Pons (tissue), 1 donor: Measurements from ENCODE around the gene MAN2A2.
"Not testable (repeated sequence)": the region's sequence is repeated elsewhere in the genome, so short reads cannot be mapped to it uniquely, and the experiment has no call there.

Experiments
- DNase-seq: peaks from one replicate; pipeline ENCODE4 v3.0.0-alpha.2; 2016; ENCODE audit warnings: low spot score

MAN2A2 gene

GRCh38 chr15:90871139-90871715, 31.9 kb upstream of the MAN2A2 start:
- DNase-seq, result no peak

GRCh38 chr15:90871716-90872485, 31.2 kb upstream of the MAN2A2 start:
- DNase-seq, result no peak

- DNase-seq, result no peak
These were observed 30.5 kb upstream of the MAN2A2 start for GRCh38 chr15:90872486-90873184.

- no peak for DNase-seq
These were observed 29.6 kb upstream of the MAN2A2 start for GRCh38 chr15:90873488-90873997.

DNA sequence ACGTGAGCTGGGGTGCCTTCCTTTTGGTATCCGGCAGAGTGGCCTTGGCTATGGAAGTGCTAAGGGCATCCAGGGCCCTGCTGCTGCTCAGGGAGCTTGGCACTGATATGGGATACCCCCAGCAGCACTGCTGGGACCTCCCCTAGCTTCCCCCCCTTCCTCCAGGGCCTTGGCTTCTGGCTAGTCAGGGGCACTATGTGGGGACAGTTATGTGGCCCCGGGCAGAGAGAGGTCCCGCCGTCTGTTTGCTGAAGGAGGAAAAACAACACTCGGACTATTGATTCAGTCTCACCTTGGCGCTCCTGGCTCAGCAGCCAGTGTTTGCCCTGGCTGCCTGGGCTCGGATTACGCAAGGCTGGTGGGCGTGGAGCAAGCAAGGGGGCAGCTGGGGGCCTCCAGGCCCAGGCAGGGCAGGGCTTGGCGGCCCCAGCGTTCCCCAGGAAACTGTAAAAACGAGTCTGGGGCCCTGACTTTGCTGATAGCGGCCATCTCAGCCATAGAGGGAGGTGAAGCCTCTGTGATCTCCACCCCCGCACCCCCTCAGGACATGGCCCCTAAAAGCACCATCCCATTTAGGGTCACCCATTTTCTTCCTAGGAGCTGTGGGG, 29.0 kb upstream of the MAN2A2 start:
- DNase-seq, result no peak

DNA sequence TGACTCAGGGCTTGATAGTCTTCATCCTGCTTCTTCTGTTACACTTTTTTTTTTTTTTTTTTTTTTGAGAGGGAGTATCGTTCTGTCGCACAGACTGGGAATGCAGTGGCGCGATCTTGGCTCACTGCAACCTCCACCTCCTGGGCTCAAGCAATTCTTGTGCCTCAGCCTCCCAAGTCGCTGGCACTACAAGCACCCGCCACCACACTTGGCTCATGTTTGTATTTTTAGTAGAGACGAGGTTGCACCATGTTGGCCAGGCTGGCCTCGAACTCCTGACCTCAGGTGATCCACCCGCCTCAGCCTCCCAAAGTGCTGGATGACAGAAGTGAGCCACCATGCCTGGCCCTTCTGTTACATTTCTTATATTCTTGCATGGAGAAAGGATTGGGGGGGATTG, 28.1 kb upstream of the MAN2A2 start:
- not testable (repeated sequence) for DNase-seq

DNA sequence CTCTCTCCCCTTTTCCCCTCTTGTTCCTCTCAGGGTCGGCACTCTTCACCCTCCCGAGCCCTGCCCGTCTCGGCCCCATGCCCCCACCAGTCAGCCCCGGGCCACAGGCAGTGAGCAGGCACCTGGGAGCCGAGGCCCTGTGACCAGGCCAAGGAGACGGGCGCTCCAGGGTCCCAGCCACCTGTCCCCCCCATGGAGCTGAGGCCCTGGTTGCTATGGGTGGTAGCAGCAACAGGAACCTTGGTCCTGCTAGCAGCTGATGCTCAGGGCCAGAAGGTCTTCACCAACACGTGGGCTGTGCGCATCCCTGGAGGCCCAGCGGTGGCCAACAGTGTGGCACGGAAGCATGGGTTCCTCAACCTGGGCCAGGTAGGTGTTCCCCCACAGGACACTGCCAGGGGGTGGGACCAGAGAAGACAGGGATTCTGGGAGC, 27.5 kb upstream of the MAN2A2 start:
- no peak for DNase-seq

DNA sequence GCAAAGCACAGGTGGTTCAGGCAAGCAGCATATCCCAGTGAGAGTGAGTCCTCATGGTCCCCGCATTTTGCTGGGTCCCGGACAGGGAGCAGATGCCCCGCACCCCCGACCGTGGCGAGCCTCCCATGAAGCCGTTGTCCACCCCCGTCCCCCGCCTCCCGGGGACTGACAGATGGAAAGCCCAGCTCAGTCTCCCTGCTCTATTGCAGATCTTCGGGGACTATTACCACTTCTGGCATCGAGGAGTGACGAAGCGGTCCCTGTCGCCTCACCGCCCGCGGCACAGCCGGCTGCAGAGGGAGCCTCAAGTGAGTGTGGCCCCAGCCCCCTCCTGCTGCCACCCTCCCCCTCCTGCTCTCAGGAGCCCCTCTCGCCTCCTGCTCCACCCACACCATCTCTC, 27.1 kb upstream of the MAN2A2 start:
- DNase-seq, result no peak

DNA sequence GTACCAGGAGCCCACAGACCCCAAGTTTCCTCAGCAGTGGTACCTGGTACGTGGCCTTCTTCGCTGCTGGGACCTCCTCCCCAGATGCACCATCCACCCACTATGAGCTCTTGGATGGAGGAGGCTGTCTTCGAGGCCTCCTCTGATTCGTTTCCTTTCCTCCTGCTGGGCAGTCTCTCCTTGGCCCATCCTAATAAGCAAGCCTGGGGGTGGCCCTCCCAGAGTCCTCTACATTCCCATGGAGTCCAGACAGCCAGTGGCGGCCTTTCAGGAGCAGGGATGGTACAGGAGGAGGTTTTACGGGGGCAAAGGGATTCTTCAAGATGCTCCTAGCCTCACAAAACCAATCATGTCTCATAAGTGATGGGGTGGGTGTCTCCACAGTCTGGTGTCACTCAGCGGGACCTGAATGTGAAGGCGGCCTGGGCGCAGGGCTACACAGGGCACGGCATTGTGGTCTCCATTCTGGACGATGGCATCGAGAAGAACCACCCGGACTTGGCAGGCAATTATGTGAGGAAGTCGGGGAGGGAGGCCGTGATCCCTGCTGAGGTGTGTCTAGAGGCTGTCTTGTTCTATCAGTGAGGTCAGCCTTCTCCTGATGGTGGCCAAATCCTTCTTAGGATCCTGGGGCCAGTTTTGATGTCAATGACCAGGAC, 26.5 kb upstream of the MAN2A2 start:
- no peak for DNase-seq

DNA sequence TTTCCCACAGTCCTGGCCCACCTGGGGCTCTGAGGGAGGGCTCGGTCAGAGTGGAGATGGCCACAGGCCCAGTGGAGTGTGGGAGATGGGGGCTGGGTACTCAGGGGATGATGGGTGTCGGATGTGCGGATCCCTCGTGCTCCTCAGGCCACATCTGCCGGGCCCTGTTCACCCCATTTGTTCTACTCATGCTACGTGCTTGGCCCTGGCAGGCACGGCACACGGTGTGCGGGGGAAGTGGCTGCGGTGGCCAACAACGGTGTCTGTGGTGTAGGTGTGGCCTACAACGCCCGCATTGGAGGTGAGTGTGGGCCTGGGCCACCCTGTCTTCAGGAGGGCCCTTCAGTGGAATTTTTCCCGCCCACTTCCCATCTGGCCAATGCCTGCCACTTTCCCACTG, 25.8 kb upstream of the MAN2A2 start:
- DNase-seq, result no peak

DNA sequence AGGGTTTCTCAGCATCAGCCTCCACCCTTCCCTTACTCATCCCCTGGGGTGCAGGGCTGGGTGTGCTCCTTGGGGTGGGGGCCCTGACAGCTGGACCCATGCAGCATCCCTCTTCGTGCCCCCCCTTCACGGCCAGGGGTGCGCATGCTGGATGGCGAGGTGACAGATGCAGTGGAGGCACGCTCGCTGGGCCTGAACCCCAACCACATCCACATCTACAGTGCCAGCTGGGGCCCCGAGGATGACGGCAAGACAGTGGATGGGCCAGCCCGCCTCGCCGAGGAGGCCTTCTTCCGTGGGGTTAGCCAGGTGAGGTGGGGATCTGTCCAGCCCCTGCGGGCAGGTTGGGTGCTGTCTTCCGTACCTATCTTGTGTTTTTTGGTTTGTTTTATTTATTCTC, 25.1 kb upstream of the MAN2A2 start:
- DNase-seq, result no peak

DNA sequence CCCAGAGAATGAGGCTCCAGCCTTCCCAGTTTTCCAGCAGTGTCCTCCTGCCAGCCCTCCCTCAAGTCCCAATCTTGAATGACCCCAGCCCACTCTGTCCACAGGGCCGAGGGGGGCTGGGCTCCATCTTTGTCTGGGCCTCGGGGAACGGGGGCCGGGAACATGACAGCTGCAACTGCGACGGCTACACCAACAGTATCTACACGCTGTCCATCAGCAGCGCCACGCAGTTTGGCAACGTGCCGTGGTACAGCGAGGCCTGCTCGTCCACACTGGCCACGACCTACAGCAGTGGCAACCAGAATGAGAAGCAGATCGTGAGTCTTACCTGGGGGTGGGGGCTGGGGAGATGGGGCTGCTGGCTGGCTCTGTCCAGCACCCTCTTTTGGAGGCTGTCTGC, 24.4 kb upstream of the MAN2A2 start:
- no peak for DNase-seq

GRCh38 chr15:90879730-90880366, 23.3 kb upstream of the MAN2A2 start:
- DNase-seq, result no peak

DNA sequence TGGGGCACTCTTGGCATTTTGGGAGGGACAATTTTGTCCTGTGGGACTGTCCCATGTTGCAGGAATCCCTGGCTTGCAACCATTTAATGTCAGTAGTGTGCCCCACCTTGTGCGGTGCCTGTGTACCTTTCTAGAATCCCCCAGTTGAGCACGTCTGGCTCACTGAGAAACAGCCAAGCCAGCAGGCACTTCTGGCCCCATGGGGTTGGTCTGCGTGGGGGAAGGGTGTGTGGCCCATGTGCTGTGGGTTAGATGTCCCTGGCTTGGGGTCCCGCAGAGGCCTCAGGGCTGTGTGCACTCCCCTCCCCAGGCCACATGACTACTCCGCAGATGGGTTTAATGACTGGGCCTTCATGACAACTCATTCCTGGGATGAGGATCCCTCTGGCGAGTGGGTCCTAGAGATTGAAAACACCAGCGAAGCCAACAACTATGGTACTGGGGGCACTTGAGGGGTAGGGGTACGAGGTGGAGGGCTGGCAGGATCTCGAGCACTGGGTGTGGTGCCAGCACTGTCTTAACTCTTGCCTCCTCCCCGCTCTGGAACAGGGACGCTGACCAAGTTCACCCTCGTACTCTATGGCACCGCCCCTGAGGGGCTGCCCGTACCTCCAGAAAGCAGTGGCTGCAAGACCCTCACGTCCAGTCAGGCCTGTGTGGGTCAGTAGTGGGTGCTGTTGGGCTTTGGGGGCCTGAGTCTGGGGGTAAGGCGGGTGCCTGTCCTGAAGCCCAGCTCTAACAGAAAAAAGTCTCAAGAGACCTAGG, 22.5 kb upstream of the MAN2A2 start:
- no peak for DNase-seq

- DNase-seq, result no peak
These were observed 21.7 kb upstream of the MAN2A2 start for GRCh38 chr15:90881181-90881977.

GRCh38 chr15:90881978-90882721, 21.0 kb upstream of the MAN2A2 start:
- DNase-seq, result no peak

DNA sequence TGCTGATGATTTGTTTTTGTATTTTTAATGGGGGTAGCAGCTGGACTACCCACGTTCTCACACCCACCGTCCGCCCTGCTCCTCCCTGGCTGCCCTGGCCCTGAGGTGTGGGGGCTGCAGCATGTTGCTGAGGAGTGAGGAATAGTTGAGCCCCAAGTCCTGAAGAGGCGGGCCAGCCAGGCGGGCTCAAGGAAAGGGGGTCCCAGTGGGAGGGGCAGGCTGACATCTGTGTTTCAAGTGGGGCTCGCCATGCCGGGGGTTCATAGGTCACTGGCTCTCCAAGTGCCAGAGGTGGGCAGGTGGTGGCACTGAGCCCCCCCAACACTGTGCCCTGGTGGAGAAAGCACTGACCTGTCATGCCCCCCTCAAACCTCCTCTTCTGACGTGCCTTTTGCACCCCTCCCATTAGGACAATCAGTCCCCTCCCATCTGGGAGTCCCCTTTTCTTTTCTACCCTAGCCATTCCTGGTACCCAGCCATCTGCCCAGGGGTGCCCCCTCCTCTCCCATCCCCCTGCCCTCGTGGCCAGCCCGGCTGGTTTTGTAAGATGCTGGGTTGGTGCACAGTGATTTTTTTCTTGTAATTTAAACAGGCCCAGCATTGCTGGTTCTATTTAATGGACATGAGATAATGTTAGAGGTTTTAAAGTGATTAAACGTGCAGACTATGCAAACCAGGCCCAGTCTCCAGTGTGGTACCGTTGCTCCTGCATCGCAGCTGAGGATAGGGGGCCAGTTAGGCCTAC, 20.1 kb upstream of the MAN2A2 start:
- DNase-seq, result no peak

DNA sequence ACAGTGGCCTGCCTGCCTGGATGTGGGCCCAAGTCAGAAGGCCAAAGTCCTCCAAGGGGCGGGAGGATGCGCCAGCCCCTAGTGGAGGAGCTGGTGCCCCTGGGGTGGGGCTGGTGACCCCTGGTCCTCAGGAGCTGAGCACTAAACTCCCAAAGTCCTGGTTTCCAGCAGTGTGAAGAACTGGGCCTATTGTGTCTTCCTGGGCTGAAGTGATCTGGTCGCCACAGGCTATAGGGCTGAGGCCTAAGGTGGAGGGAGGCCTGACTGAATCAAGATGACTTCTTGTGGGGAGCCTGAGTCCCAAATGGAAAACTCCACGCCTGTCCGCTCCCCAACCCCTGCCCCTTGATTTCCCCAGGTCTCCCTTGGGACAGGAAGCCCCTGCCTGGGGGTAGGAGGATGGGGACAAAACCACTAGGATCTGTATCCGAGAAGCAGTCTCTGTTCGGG, 19.6 kb upstream of the MAN2A2 start:
- no peak for DNase-seq
